GM23338 (cell line): ENCODE results near the gene SLC17A5. TPM values are rescaled to one million over a fixed set of nuclear protein-coding genes. Genes with fewer than 3 reads are reported as not detected.
A peak's percentile ranks its signal among the peaks of the same experiment; 100 is the strongest.

Experiments
- ATAC-seq: fragments of 200-7000 bp; cut with Tn5 transposase; 3 replicates; pipeline ENCODE4 v1.9.1; 2020
- DNase-seq: peaks from one replicate; pipeline ENCODE4 v3.0.0-alpha.2; 2015; ENCODE audit warnings: low spot score
- H2AFZ ChIP-seq: fragments of 200-600 bp; sonication (generic); 2 replicates; pipeline ENCODE4 v1.8.0; 2016; ENCODE audit warnings: antibody characterized with exemption, mild to moderate bottlenecking, moderate library complexity
- H3F3A ChIP-seq: fragments of 200-600 bp; sonication (generic); replicated peaks from 2 replicates; pipeline ENCODE4 v1.8.0; 2017; ENCODE audit warnings: antibody characterized with exemption, mixed run types, low read depth
- H3K27ac ChIP-seq: fragments of 200-600 bp; sonication (generic); 2 replicates; pipeline ENCODE4 v1.6.1; 2016; ENCODE audit warnings: low read depth
- H3K27me3 ChIP-seq: fragments of 200-600 bp; sonication (generic); 2 replicates; pipeline ENCODE4 v1.8.0; 2016; ENCODE audit warnings: mild to moderate bottlenecking, mixed run types, moderate library complexity; ENCODE audit not compliant: insufficient read depth
- H3K36me3 ChIP-seq: fragments of 200-600 bp; sonication (generic); 2 replicates; pipeline ENCODE4 v1.8.0; 2016; ENCODE audit warnings: mild to moderate bottlenecking; ENCODE audit not compliant: insufficient read depth
- H3K4me1 ChIP-seq: fragments of 200-600 bp; sonication (generic); 2 replicates; pipeline ENCODE4 v1.8.0; 2016; ENCODE audit warnings: mild to moderate bottlenecking, moderate library complexity; ENCODE audit not compliant: insufficient read depth
- H3K4me2 ChIP-seq: fragments of 200-600 bp; sonication (generic); 2 replicates; pipeline ENCODE4 v1.7.1; 2017; ENCODE audit warnings: mixed run types
- H3K4me3 ChIP-seq: fragments of 200-600 bp; sonication (generic); 2 replicates; pipeline ENCODE4 v1.6.1; 2016; ENCODE audit warnings: mixed run types
- H3K79me2 ChIP-seq: fragments of 200-600 bp; sonication (generic); replicated peaks from 2 replicates; pipeline ENCODE4 v1.8.0; 2017; ENCODE audit warnings: mild to moderate bottlenecking; ENCODE audit not compliant: insufficient read depth
- H3K9me2 ChIP-seq: fragments of 200-600 bp; sonication (generic); 2 replicates; pipeline ENCODE4 v1.8.0; 2017; ENCODE audit not compliant: insufficient read depth
- H4K20me1 ChIP-seq: fragments of 200-600 bp; sonication (generic); replicated peaks from 2 replicates; pipeline ENCODE4 v1.8.0; 2017; ENCODE audit warnings: mild to moderate bottlenecking; ENCODE audit not compliant: insufficient read depth
- H3K27ac Mint-ChIP-seq: 2 replicates; pipeline ENCODE4 v1.8.0; 2020; ENCODE audit warnings: inconsistent platforms, mild to moderate bottlenecking, moderate library complexity, mixed read lengths
- H3K27me3 Mint-ChIP-seq: 3 replicates; pipeline ENCODE4 v1.8.0; 2022; ENCODE audit warnings: low read depth, mild to moderate bottlenecking, moderate library complexity, mixed read lengths, inconsistent platforms; ENCODE audit not compliant: insufficient read depth, poor library complexity
- H3K36me3 Mint-ChIP-seq: 3 replicates; pipeline ENCODE4 v1.8.0; 2021; ENCODE audit warnings: low read depth, mild to moderate bottlenecking, inconsistent platforms, moderate library complexity, mixed read lengths
- H3K4me1 Mint-ChIP-seq: 3 replicates; pipeline ENCODE4 v1.8.0; 2020; ENCODE audit warnings: mild to moderate bottlenecking, inconsistent platforms, mixed read lengths
- H3K4me3 Mint-ChIP-seq: 3 replicates; pipeline ENCODE4 v1.8.0; 2021; ENCODE audit warnings: moderate library complexity, mild to moderate bottlenecking, inconsistent platforms, mixed read lengths
- H3K9me3 Mint-ChIP-seq: 3 replicates; pipeline ENCODE4 v1.8.0; 2020; ENCODE audit warnings: moderate library complexity, mild to moderate bottlenecking, inconsistent platforms, mixed read lengths
- CREB1 ChIP-seq: fragments of 250-450 bp; sonication (Bioruptor Pico); IDR thresholded peaks from 2 replicates; pipeline ENCODE4 v1.5.0; 2020; ENCODE audit warnings: low read depth, mild to moderate bottlenecking, moderate library complexity
- EZH2 ChIP-seq: fragments of 200-600 bp; sonication (generic); IDR thresholded peaks from one replicate; pipeline ENCODE4 v1.8.0; 2017; ENCODE audit warnings: antibody characterized with exemption, mild to moderate bottlenecking, low read depth; ENCODE audit not compliant: unreplicated experiment
- EZH2phosphoT487 ChIP-seq: fragments of 200-600 bp; sonication (generic); IDR thresholded peaks from one replicate; pipeline ENCODE4 v1.8.1; 2018; ENCODE audit warnings: antibody characterized with exemption; ENCODE audit not compliant: unreplicated experiment
- JUNB ChIP-seq: IDR thresholded peaks from one replicate; pipeline ENCODE4 v1.6.1; 2016; ENCODE audit warnings: antibody characterized with exemption; ENCODE audit not compliant: unreplicated experiment
- NANOG ChIP-seq: IDR thresholded peaks from 2 replicates; pipeline ENCODE4 v1.6.1; 2016; ENCODE audit warnings: antibody characterized with exemption, borderline replicate concordance
- POLR2AphosphoS5 ChIP-seq: IDR thresholded peaks from 2 replicates; pipeline ENCODE4 v1.6.1; 2016; ENCODE audit warnings: antibody characterized with exemption, low read depth
- STAT1 ChIP-seq: IDR thresholded peaks from one replicate; pipeline ENCODE4 v1.6.1; 2016; ENCODE audit warnings: antibody characterized with exemption; ENCODE audit not compliant: unreplicated experiment
- ZNF114 ChIP-seq: fragments of 250-450 bp; sonication (Bioruptor Pico); IDR thresholded peaks from 2 replicates; pipeline ENCODE4 v1.5.0; 2020; ENCODE audit warnings: mild to moderate bottlenecking, moderate library complexity
- ZNF331 ChIP-seq: fragments of 250-450 bp; sonication (Bioruptor Pico); IDR thresholded peaks from 2 replicates; pipeline ENCODE4 v1.5.0; 2020; ENCODE audit warnings: low read depth, mild to moderate bottlenecking, moderate library complexity
- polyA plus RNA-seq: library from polyadenylated mRNA; unstranded; fragments of >200 nt; fragmentation: Nextera tagmentation; extraction: Ambion mirVana; gene quantifications from 2 replicates; pipeline ENCODE4 v1.2.1, GENCODE V29; 2016
- total RNA-seq: library from RNA; depleted of rRNA; stranded (reverse); fragments of >200 nt; shearing (Covaris generic); gene quantifications from 2 replicates; pipeline ENCODE4 v1.2.3, GENCODE V29; 2014
- TF ChIP-seq, protein P1 (sequence below): fragments of 250-450 bp; sonication (Bioruptor Pico); IDR thresholded peaks from 2 replicates; pipeline ENCODE4 v1.5.0; 2020; ENCODE audit warnings: mild to moderate bottlenecking, moderate library complexity
- TF ChIP-seq, protein P2 (sequence below): IDR thresholded peaks from 2 replicates; pipeline ENCODE4 v1.6.1; 2016; ENCODE audit warnings: antibody characterized with exemption
- TF ChIP-seq, protein P3 (sequence below): IDR thresholded peaks from one replicate; pipeline ENCODE4 v1.6.1; 2018; ENCODE audit warnings: antibody characterized with exemption; ENCODE audit not compliant: unreplicated experiment
- TF ChIP-seq, protein P4 (sequence below), 2 experiments: fragments of 200-600 bp in 1 of 2; sonication (generic) in 1 of 2; conservative IDR thresholded peaks; 2 replicates each; pipeline versions ENCODE4 v1.5.1 to v1.6.1; 2016 to 2017; ENCODE audit warnings: antibody characterized with exemption in 2 of 2, low read depth in 2 of 2, mild to moderate bottlenecking in 2 of 2, moderate library complexity in 1 of 2

Gene SLC17A5
- total and polyA plus RNA-seq, 2 experiments from 2014 or later: 9.2 to 17.7 TPM

DNA sequence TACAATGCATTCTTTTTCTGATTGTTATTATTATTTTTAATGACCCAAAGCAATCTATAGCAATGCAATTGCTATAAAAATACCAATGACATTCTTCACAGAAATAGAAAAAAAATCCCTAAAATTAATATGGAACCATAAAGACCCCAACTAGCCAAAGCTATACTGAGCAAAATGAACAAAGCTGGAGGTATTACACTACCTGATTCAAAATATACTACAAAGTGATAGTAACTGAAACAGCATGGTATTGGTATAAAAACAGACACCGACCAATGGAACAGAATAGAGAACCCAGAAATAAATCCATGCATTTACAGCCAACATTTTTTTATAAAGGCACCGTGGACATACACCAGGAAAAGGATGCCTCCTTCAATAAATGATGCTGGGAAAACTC lies 72.5 kb downstream of the SLC17A5 start:
- H3K27me3 Mint-ChIP-seq: peaks cover 34% of the 10 kb centered on the region
- H3K4me2 ChIP-seq: peak overlapping the region; percentile 24
- H3K36me3 Mint-ChIP-seq: peaks cover 13% of the 10 kb centered on the region
- ATAC-seq (no peak), DNase-seq (no peak)
- no peaks in the 10 kb centered on the region for H3K36me3 ChIP-seq
- H3K4me1 Mint-ChIP-seq: peaks cover 47% of the 10 kb centered on the region
- H3K4me3 ChIP-seq: no peak overlapping the region
- H3K27ac Mint-ChIP-seq: peak overlapping the region; percentile 99
- no peaks in the 10 kb centered on the region for H4K20me1 ChIP-seq
- H3K4me1 ChIP-seq: peaks cover 45% of the 10 kb centered on the region
- H2AFZ ChIP-seq: no peak overlapping the region
- peaks cover 9% of the 10 kb centered on the region for H3F3A ChIP-seq
- H3K9me3 Mint-ChIP-seq: peaks cover 18% of the 10 kb centered on the region
- H3K27me3 ChIP-seq: no peaks in the 10 kb centered on the region
- no peak for TF ChIP-seq ZNF114 (CRISPR knock-in tag)
- no peak for TF ChIP-seq ZNF331
- no peak for TF ChIP-seq EZH2phosphoT487
- TF ChIP-seq NANOG: no peak
- TF ChIP-seq, protein P1, sequence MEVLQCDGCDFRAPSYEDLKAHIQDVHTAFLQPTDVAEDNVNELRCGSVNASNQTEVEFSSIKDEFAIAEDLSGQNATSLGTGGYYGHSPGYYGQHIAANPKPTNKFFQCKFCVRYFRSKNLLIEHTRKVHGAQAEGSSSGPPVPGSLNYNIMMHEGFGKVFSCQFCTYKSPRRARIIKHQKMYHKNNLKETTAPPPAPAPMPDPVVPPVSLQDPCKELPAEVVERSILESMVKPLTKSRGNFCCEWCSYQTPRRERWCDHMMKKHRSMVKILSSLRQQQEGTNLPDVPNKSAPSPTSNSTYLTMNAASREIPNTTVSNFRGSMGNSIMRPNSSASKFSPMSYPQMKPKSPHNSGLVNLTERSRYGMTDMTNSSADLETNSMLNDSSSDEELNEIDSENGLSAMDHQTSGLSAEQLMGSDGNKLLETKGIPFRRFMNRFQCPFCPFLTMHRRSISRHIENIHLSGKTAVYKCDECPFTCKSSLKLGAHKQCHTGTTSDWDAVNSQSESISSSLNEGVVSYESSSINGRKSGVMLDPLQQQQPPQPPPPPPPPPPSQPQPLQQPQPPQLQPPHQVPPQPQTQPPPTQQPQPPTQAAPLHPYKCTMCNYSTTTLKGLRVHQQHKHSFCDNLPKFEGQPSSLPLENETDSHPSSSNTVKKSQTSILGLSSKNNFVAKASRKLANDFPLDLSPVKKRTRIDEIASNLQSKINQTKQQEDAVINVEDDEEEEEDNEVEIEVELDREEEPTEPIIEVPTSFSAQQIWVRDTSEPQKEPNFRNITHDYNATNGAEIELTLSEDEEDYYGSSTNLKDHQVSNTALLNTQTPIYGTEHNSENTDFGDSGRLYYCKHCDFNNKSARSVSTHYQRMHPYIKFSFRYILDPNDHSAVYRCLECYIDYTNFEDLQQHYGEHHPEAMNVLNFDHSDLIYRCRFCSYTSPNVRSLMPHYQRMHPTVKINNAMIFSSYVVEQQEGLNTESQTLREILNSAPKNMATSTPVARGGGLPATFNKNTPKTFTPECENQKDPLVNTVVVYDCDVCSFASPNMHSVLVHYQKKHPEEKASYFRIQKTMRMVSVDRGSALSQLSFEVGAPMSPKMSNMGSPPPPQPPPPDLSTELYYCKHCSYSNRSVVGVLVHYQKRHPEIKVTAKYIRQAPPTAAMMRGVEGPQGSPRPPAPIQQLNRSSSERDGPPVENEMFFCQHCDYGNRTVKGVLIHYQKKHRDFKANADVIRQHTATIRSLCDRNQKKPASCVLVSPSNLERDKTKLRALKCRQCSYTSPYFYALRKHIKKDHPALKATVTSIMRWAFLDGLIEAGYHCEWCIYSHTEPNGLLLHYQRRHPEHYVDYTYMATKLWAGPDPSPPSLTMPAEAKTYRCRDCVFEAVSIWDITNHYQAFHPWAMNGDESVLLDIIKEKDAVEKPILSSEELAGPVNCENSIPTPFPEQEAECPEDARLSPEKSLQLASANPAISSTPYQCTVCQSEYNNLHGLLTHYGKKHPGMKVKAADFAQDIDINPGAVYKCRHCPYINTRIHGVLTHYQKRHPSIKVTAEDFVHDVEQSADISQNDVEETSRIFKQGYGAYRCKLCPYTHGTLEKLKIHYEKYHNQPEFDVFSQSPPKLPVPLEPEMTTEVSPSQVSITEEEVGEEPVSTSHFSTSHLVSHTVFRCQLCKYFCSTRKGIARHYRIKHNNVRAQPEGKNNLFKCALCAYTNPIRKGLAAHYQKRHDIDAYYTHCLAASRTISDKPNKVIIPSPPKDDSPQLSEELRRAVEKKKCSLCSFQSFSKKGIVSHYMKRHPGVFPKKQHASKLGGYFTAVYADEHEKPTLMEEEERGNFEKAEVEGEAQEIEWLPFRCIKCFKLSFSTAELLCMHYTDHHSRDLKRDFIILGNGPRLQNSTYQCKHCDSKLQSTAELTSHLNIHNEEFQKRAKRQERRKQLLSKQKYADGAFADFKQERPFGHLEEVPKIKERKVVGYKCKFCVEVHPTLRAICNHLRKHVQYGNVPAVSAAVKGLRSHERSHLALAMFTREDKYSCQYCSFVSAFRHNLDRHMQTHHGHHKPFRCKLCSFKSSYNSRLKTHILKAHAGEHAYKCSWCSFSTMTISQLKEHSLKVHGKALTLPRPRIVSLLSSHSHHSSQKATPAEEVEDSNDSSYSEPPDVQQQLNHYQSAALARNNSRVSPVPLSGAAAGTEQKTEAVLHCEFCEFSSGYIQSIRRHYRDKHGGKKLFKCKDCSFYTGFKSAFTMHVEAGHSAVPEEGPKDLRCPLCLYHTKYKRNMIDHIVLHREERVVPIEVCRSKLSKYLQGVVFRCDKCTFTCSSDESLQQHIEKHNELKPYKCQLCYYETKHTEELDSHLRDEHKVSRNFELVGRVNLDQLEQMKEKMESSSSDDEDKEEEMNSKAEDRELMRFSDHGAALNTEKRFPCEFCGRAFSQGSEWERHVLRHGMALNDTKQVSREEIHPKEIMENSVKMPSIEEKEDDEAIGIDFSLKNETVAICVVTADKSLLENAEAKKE (CRISPR knock-in tag): no peak
- no peak for TF ChIP-seq CREB1
- TF ChIP-seq JUNB: no peak
- TF ChIP-seq, protein P2, sequence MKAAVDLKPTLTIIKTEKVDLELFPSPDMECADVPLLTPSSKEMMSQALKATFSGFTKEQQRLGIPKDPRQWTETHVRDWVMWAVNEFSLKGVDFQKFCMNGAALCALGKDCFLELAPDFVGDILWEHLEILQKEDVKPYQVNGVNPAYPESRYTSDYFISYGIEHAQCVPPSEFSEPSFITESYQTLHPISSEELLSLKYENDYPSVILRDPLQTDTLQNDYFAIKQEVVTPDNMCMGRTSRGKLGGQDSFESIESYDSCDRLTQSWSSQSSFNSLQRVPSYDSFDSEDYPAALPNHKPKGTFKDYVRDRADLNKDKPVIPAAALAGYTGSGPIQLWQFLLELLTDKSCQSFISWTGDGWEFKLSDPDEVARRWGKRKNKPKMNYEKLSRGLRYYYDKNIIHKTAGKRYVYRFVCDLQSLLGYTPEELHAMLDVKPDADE: no peak
- no peak for TF ChIP-seq POLR2AphosphoS5
- TF ChIP-seq, protein P3, sequence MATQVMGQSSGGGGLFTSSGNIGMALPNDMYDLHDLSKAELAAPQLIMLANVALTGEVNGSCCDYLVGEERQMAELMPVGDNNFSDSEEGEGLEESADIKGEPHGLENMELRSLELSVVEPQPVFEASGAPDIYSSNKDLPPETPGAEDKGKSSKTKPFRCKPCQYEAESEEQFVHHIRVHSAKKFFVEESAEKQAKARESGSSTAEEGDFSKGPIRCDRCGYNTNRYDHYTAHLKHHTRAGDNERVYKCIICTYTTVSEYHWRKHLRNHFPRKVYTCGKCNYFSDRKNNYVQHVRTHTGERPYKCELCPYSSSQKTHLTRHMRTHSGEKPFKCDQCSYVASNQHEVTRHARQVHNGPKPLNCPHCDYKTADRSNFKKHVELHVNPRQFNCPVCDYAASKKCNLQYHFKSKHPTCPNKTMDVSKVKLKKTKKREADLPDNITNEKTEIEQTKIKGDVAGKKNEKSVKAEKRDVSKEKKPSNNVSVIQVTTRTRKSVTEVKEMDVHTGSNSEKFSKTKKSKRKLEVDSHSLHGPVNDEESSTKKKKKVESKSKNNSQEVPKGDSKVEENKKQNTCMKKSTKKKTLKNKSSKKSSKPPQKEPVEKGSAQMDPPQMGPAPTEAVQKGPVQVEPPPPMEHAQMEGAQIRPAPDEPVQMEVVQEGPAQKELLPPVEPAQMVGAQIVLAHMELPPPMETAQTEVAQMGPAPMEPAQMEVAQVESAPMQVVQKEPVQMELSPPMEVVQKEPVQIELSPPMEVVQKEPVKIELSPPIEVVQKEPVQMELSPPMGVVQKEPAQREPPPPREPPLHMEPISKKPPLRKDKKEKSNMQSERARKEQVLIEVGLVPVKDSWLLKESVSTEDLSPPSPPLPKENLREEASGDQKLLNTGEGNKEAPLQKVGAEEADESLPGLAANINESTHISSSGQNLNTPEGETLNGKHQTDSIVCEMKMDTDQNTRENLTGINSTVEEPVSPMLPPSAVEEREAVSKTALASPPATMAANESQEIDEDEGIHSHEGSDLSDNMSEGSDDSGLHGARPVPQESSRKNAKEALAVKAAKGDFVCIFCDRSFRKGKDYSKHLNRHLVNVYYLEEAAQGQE: no peak
- TF ChIP-seq STAT1: no peak
- TF ChIP-seq, protein P4, sequence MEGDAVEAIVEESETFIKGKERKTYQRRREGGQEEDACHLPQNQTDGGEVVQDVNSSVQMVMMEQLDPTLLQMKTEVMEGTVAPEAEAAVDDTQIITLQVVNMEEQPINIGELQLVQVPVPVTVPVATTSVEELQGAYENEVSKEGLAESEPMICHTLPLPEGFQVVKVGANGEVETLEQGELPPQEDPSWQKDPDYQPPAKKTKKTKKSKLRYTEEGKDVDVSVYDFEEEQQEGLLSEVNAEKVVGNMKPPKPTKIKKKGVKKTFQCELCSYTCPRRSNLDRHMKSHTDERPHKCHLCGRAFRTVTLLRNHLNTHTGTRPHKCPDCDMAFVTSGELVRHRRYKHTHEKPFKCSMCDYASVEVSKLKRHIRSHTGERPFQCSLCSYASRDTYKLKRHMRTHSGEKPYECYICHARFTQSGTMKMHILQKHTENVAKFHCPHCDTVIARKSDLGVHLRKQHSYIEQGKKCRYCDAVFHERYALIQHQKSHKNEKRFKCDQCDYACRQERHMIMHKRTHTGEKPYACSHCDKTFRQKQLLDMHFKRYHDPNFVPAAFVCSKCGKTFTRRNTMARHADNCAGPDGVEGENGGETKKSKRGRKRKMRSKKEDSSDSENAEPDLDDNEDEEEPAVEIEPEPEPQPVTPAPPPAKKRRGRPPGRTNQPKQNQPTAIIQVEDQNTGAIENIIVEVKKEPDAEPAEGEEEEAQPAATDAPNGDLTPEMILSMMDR (conservative IDR thresholded peaks at IDR 0.05; ENCODE audit: low read depth in 2 of 2): no peak
- no peak for TF ChIP-seq EZH2
- H3K79me2 ChIP-seq: no peaks in the 10 kb centered on the region
- H3K4me3 Mint-ChIP-seq: no peak overlapping the region
- H3K27ac ChIP-seq: peak overlapping the region; percentile 99
- H3K9me2 ChIP-seq: no peaks in the 10 kb centered on the region
